Smooth muscle cell (in vitro differentiated cells): ENCODE results near the gene WFDC1. TPM values are rescaled to one million over a fixed set of nuclear protein-coding genes. Genes with fewer than 3 reads are reported as not detected.

Experiments used
- DNase-seq: peaks from one replicate; lab custom pipeline; 2025; ENCODE audit not compliant: unreplicated experiment; lab: John Stamatoyannopoulos, UW
- H2AFZ ChIP-seq: fragments of 200-600 bp; sonication (generic); 2 replicates; pipeline ENCODE4 v1.6.0; 2016; ENCODE audit warnings: antibody characterized with exemption, low read depth, mild to moderate bottlenecking
- H3F3A ChIP-seq: fragments of 200-600 bp; sonication (generic); 2 replicates; pipeline ENCODE4 v1.6.0; 2017; ENCODE audit warnings: antibody characterized with exemption, low read depth
- H3K27ac ChIP-seq: fragments of 200-600 bp; sonication (generic); 2 replicates; pipeline ENCODE4 v1.5.1; 2016; ENCODE audit warnings: low read depth, mild to moderate bottlenecking
- H3K27me3 ChIP-seq: fragments of 200-600 bp; sonication (generic); 2 replicates; pipeline ENCODE4 v1.6.1; 2016; ENCODE audit warnings: low read depth, mild to moderate bottlenecking
- H3K36me3 ChIP-seq: fragments of 200-600 bp; sonication (generic); 2 replicates; pipeline ENCODE4 v1.5.1; 2016; ENCODE audit warnings: low read depth
- H3K4me1 ChIP-seq: fragments of 200-600 bp; sonication (generic); 2 replicates; pipeline ENCODE4 v1.5.1; 2016; ENCODE audit warnings: low read depth
- H3K4me2 ChIP-seq: fragments of 200-600 bp; sonication (generic); 2 replicates; pipeline ENCODE4 v1.6.0; 2016; ENCODE audit warnings: mild to moderate bottlenecking
- H3K4me3 ChIP-seq: fragments of 200-600 bp; sonication (generic); 2 replicates; pipeline ENCODE4 v1.5.1; 2016; ENCODE audit warnings: mild to moderate bottlenecking
- H3K79me2 ChIP-seq: fragments of 200-600 bp; sonication (generic); 2 replicates; pipeline ENCODE4 v1.6.0; 2016; ENCODE audit warnings: low read depth, mild to moderate bottlenecking
- H3K9ac ChIP-seq: fragments of 200-600 bp; sonication (generic); 2 replicates; pipeline ENCODE4 v1.6.0; 2016; ENCODE audit warnings: low read depth
- H3K9me3 ChIP-seq: fragments of 200-600 bp; sonication (generic); replicated peaks from 2 replicates; pipeline ENCODE4 v1.5.1; 2016; ENCODE audit warnings: low read depth
- H4K20me1 ChIP-seq: fragments of 200-600 bp; sonication (generic); 2 replicates; pipeline ENCODE4 v1.6.0; 2016; ENCODE audit warnings: low read depth
- CTCF ChIP-seq: fragments of 200-600 bp; sonication (generic); IDR thresholded peaks from 2 replicates; pipeline ENCODE4 v1.5.1; 2017; ENCODE audit warnings: borderline replicate concordance, mild to moderate bottlenecking, antibody characterized with exemption; ENCODE audit not compliant: insufficient read depth, poor library complexity, severe bottlenecking
- WGBS: methylation state at CpG from one replicate; pipeline ENCODE4 v1.1.7; 2016; ENCODE audit warnings: low lambda C conversion rate; 5-methylcytosine and 5-hydroxymethylcytosine counted together
- polyA plus RNA-seq: library from polyadenylated mRNA; unstranded; fragments of >200 nt; fragmentation: Nextera tagmentation; extraction: Ambion mirVana; gene quantifications from 2 replicates; pipeline ENCODE4 v1.2.1, GENCODE V29; 2016
- total RNA-seq: library from RNA; depleted of rRNA; stranded (reverse); fragments of >200 nt; gene quantifications from 2 replicates; pipeline ENCODE4 v1.2.3, GENCODE V29; 2014

WFDC1 gene
- total and polyA plus RNA-seq, 2 experiments from 2014 or later: 176 to 362 TPM

GRCh38 chr16:84314814-84315213 lies 20.1 kb downstream of the WFDC1 start:
- Histone ChIP-seq H3K9me3 (no peaks in the 10 kb centered on the region), H4K20me1 (peaks cover 6% of the 10 kb centered on the region), H3K4me1 (peaks cover 6% of the 10 kb centered on the region), H3K27ac (no peak overlapping the region), H3K4me2 (no peak overlapping the region), H3K9ac (no peak overlapping the region), H3F3A (peaks cover 6% of the 10 kb centered on the region), H2AFZ (no peak overlapping the region), H3K36me3 (no peaks in the 10 kb centered on the region), H3K79me2 (no peaks in the 10 kb centered on the region), H3K4me3 (no peak overlapping the region), H3K27me3 (no peaks in the 10 kb centered on the region)
- no peak for DNase-seq
- no peak for TF ChIP-seq CTCF
- WGBS: 71% methylated on average over 4 of the region's 4 CpGs

GRCh38 chr16:84315422-84315821 lies 20.7 kb downstream of the WFDC1 start:
- Histone ChIP-seq H3K4me2 (no peak overlapping the region), H4K20me1 (peaks cover 6% of the 10 kb centered on the region), H3K4me1 (peaks cover 6% of the 10 kb centered on the region), H3K9ac (no peak overlapping the region), H3K9me3 (no peaks in the 10 kb centered on the region), H2AFZ (no peak overlapping the region), H3F3A (peaks cover 6% of the 10 kb centered on the region), H3K4me3 (no peak overlapping the region), H3K27ac (no peak overlapping the region), H3K79me2 (no peaks in the 10 kb centered on the region), H3K27me3 (no peaks in the 10 kb centered on the region), H3K36me3 (no peaks in the 10 kb centered on the region)
- TF ChIP-seq CTCF: no peak
- WGBS: 79% methylated on average over 5 of the region's 5 CpGs
- DNase-seq: no peak

GRCh38 chr16:84318091-84318975 lies 23.7 kb downstream of the WFDC1 start:
- Histone ChIP-seq H3K9ac (no peak overlapping the region), H2AFZ (no peak overlapping the region), H3K9me3 (no peaks in the 10 kb centered on the region), H3K27me3 (no peaks in the 10 kb centered on the region), H3K4me2 (no peak overlapping the region), H3K36me3 (no peaks in the 10 kb centered on the region), H3K4me3 (no peak overlapping the region), H3K4me1 (no peaks in the 10 kb centered on the region), H3F3A (no peaks in the 10 kb centered on the region), H4K20me1 (peaks cover 6% of the 10 kb centered on the region), H3K27ac (no peak overlapping the region), H3K79me2 (no peaks in the 10 kb centered on the region)
- DNase-seq: no peak
- 84% methylated on average over 19 of the region's 19 CpGs for WGBS
- TF ChIP-seq CTCF: no peak
